HepG2 (cell line): Measurements from ENCODE around the gene C2orf15. TPM values are rescaled to one million over a fixed set of nuclear protein-coding genes. Genes with fewer than 3 reads are reported as not detected.

ENCODE experiments used
- ETV5 ChIP-seq: IDR thresholded peaks from 2 replicates; pipeline ENCODE4 v1.6.1; 2018; ENCODE audit warnings: missing biosample characterization, missing genetic modification reagents, inconsistent platforms, borderline replicate concordance
- HNF1A ChIP-seq, 2 experiments: sonication (generic) in 1 of 2; formaldehyde crosslinking in 1 of 2; IDR thresholded peaks; 2 replicates each; pipeline versions ENCODE4 v1.4.0 to v1.6.1; 2016 to 2020; ENCODE audit warnings: borderline replicate concordance in 1 of 2, low read depth in 1 of 2, mild to moderate bottlenecking in 1 of 2, missing genetic modification reagents in 1 of 2
- PTBP1 ChIP-seq: fragments of 200-400 bp; formaldehyde crosslinking; IDR thresholded peaks from 2 replicates; pipeline ENCODE4 v1.6.1; 2018; ENCODE audit warnings: low read length, low read depth; ENCODE audit not compliant: poor library complexity, severe bottlenecking
- RORA ChIP-seq: sonication (generic); formaldehyde crosslinking; IDR thresholded peaks from 2 replicates; pipeline ENCODE4 v1.5.0; 2020; ENCODE audit warnings: mild to moderate bottlenecking, missing genetic modification reagents, moderate library complexity
- ZNF232 ChIP-seq: sonication (generic); formaldehyde crosslinking; IDR thresholded peaks from 2 replicates; pipeline ENCODE4 v1.4.0; 2020; ENCODE audit warnings: missing genetic modification reagents, borderline replicate concordance
- ZNF496 ChIP-seq: sonication (generic); formaldehyde crosslinking; IDR thresholded peaks from 2 replicates; pipeline ENCODE4 v1.8.1; 2023; ENCODE audit warnings: mild to moderate bottlenecking, moderate library complexity, missing genetic modification reagents; ENCODE audit not compliant: insufficient replicate concordance
- ZNF687 ChIP-seq: sonication (generic); formaldehyde crosslinking; IDR thresholded peaks from 2 replicates; pipeline ENCODE4 v1.5.1; 2020; ENCODE audit warnings: mild to moderate bottlenecking, missing genetic modification reagents, moderate library complexity
- ZUFSP ChIP-seq: sonication (generic); formaldehyde crosslinking; IDR thresholded peaks from 2 replicates; pipeline ENCODE4 v1.9.0; 2021; ENCODE audit warnings: missing genetic modification reagents, mild to moderate bottlenecking, borderline replicate concordance
- polyA plus RNA-seq, 8 experiments: library from polyadenylated mRNA; depleted of rRNA in 3 of 8; stranded (reverse) in 7 of 8; unstranded in 1 of 8; fragments of >200 nt; fragmentation: Illumina TruSeq in 4 of 8; extraction: Trizol in 4 of 8; gene quantifications; 2 replicates each; pipeline versions ENCODE4 v1.2.1 to v1.2.3, GENCODE V29; 2011 to 2016; ENCODE audit warnings: low read depth in 4 of 8, missing spikeins in 1 of 8, mixed read lengths in 1 of 8; ENCODE audit not compliant: insufficient read depth in 1 of 8
- total RNA-seq, 5 experiments: library from RNA; depleted of rRNA; stranded (reverse); fragments of >200 nt; fragmentation: Illumina TruSeq; extraction: Trizol; gene quantifications; 2 replicates each; pipeline ENCODE4 v1.2.3, GENCODE V29; 2016; ENCODE audit warnings: low read depth in 1 of 5

The C2orf15 gene
- total and polyA plus RNA-seq, 2 of the 13 experiments (the other 11 are each of a cell fraction or from before 2014, with no cell fraction given), result 5.5 to 8.3 TPM

GRCh38 chr2:99141110-99142108 lies at the start of gene C2orf15 (continued):
- peak; percentile 96 for TF ChIP-seq ZNF687 (CRISPR knock-in tag)
- TF ChIP-seq ETV5 (CRISPR knock-in tag), result peak; percentile 75
- TF ChIP-seq ZNF232 (CRISPR knock-in tag), result peak; percentile 91
- no peak for TF ChIP-seq ZNF496
- no peak for TF ChIP-seq RORA (CRISPR knock-in tag)
- no peak for TF ChIP-seq HNF1A (IDR thresholded peaks at IDR 0.05; ENCODE audit: low read depth)
- TF ChIP-seq HNF1A (CRISPR knock-in tag; IDR thresholded peaks at IDR 0.05; ENCODE audit: borderline replicate concordance), result peak; percentile 75; the same call in 1 of the 2 replicates
- no peak for TF ChIP-seq ZUFSP (CRISPR knock-in tag)
- peak; percentile 52 for TF ChIP-seq PTBP1
